BE2C (cell line): Measurements from ENCODE around the gene NUDT2.

ENCODE experiments used
- DNase-seq: peaks from one replicate; pipeline ENCODE4 v3.0.0-alpha.2; 2020
- H3K27me3 ChIP-seq: fragments of 250-450 bp; sonication (Bioruptor Pico); 2 replicates; pipeline ENCODE4 v1.5.1; 2020; ENCODE audit warnings: mild to moderate bottlenecking
- H3K36me3 ChIP-seq: fragments of 250-450 bp; sonication (Bioruptor Pico); 2 replicates; pipeline ENCODE4 v1.5.1; 2020; ENCODE audit warnings: mild to moderate bottlenecking
- H3K4me1 ChIP-seq: fragments of 250-450 bp; sonication (Bioruptor Pico); 2 replicates; pipeline ENCODE4 v1.5.1; 2020
- H3K4me3 ChIP-seq: 2 replicates; pipeline ENCODE4 v1.5.1; 2011; ENCODE audit warnings: low read depth, low read length
- H3K9me3 ChIP-seq: fragments of 250-450 bp; sonication (Bioruptor Pico); 2 replicates; pipeline ENCODE4 v1.5.1; 2020
- TF ChIP-seq, protein P1 (sequence below): IDR thresholded peaks from 2 replicates; pipeline ENCODE4 v1.5.1; 2012; ENCODE audit warnings: mild to moderate bottlenecking, low read depth, low read length

Gene NUDT2

GRCh38 chr9:34338665-34339385 is 9.5 kb downstream of the NUDT2 start:
- Histone ChIP-seq H3K27me3 (no peaks in the 10 kb centered on the region), H3K4me1 (no peaks in the 10 kb centered on the region), H3K4me3 (no peak overlapping the region), H3K36me3 (no peaks in the 10 kb centered on the region; the same call in none of the 2 replicates), H3K9me3 (no peaks in the 10 kb centered on the region)
- DNase-seq = no peak
- TF ChIP-seq, protein P1, sequence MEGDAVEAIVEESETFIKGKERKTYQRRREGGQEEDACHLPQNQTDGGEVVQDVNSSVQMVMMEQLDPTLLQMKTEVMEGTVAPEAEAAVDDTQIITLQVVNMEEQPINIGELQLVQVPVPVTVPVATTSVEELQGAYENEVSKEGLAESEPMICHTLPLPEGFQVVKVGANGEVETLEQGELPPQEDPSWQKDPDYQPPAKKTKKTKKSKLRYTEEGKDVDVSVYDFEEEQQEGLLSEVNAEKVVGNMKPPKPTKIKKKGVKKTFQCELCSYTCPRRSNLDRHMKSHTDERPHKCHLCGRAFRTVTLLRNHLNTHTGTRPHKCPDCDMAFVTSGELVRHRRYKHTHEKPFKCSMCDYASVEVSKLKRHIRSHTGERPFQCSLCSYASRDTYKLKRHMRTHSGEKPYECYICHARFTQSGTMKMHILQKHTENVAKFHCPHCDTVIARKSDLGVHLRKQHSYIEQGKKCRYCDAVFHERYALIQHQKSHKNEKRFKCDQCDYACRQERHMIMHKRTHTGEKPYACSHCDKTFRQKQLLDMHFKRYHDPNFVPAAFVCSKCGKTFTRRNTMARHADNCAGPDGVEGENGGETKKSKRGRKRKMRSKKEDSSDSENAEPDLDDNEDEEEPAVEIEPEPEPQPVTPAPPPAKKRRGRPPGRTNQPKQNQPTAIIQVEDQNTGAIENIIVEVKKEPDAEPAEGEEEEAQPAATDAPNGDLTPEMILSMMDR = no peak

DNA sequence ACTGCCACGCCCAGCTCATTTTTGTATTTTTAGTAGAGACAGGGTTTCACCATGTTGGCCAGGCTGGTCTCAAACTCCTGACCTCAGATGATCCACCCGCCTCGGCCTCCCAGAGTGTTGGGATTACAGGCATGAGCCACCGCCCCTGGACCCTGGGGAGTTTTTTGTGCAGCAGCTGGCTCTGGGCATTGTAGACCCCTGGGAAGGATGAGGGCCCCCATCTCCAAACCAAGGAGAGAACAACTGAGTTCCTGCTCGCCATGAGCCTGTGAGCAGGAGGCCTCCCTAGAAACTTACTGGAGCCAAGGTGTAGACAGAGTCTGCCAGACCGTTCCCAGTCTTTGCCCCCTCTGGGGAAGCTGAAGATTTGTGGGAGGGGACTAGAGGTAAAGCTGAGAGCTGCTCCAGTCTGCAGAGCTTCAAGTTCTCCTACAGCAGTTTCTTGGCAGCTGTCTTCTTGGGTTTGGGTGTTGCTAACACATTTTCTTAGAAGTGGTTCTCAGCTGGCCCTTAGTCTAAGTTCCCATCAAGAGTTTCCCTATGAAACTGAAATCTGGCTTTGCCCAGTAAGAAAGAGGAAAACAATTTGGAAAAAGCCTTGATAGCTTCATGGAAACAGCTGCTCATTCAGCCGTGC is 12.4 kb downstream of the NUDT2 start:
- TF ChIP-seq, protein P1 = no peak
- Histone ChIP-seq H3K9me3 (no peaks in the 10 kb centered on the region), H3K4me1 (no peaks in the 10 kb centered on the region), H3K27me3 (no peaks in the 10 kb centered on the region), H3K36me3 (no peaks in the 10 kb centered on the region; the same call in none of the 2 replicates), H3K4me3 (no peak overlapping the region)
- DNase-seq = no peak

DNA sequence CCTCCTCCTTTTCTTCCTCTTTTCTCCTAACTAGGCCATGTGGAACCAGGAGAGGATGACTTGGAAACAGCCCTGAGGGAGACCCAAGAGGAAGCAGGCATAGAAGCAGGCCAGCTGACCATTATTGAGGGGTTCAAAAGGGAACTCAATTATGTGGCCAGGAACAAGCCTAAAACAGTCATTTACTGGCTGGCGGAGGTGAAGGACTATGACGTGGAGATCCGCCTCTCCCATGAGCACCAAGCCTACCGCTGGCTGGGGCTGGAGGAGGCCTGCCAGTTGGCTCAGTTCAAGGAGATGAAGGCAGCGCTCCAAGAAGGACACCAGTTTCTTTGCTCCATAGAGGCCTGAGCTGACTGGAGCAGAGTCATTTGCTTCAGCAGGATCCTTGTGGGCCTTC is 13.7 kb downstream of the NUDT2 start:
- H3K27me3 ChIP-seq = no peaks in the 10 kb centered on the region
- no peaks in the 10 kb centered on the region; the same call in none of the 2 replicates for H3K36me3 ChIP-seq
- TF ChIP-seq, protein P1 = no peak
- no peak overlapping the region for H3K4me3 ChIP-seq
- no peaks in the 10 kb centered on the region for H3K4me1 ChIP-seq
- H3K9me3 ChIP-seq = no peaks in the 10 kb centered on the region
- DNase-seq = no peak

- Histone ChIP-seq H3K27me3 (no peaks in the 10 kb centered on the region), H3K4me3 (no peak overlapping the region), H3K36me3 (no peaks in the 10 kb centered on the region; the same call in none of the 2 replicates), H3K9me3 (no peaks in the 10 kb centered on the region), H3K4me1 (no peaks in the 10 kb centered on the region)
- no peak for DNase-seq
- TF ChIP-seq, protein P1 = no peak
Observed at GRCh38 chr9:34343605-34344004, 14.2 kb downstream of the NUDT2 start.

- Histone ChIP-seq H3K4me1 (no peaks in the 10 kb centered on the region), H3K9me3 (no peaks in the 10 kb centered on the region), H3K27me3 (no peaks in the 10 kb centered on the region), H3K36me3 (no peaks in the 10 kb centered on the region; the same call in 1 of the 2 replicates), H3K4me3 (no peak overlapping the region)
- TF ChIP-seq, protein P1 = no peak
- no peak for DNase-seq
Observed at GRCh38 chr9:34346873-34347799, 17.8 kb downstream of the NUDT2 start.
